K562 (cell line): ENCODE data around the gene ZFAND2B. TPM values are rescaled to one million over a fixed set of nuclear protein-coding genes. Genes with fewer than 3 reads are reported as not detected.
A peak's percentile ranks its signal among the peaks of the same experiment; 100 is the strongest.

Experiments
- ATAC-seq: fragments of 200-7000 bp; cut with Tn5 transposase; 3 replicates; pipeline ENCODE4 v1.9.1; 2020; ENCODE audit warnings: moderate library complexity
- BruUV-seq: library from RNA; stranded (reverse); fragments of 400-500 nt; replicated peaks from 2 replicates; lab custom pipeline; 2021; lab: Mats Ljungman, UMichigan
- CTCF ChIA-PET: fragments of 300-600 bp; formaldehyde crosslinking; extraction: SDS; loops from one replicate; lab custom pipeline; 2021; ENCODE audit warnings: low intra/inter-chr PET ratio; lab: Yijun Ruan, JAX
- POLR2A ChIA-PET: fragments of 300-600, 350-650 bp; sonication (Branson Sonifier 250); formaldehyde crosslinking; extraction: SDS; loops from one replicate; lab custom pipeline; 2021; ENCODE audit warnings: antibody characterized with exemption, inconsistent platforms; lab: Yijun Ruan, JAX
- DNase-seq, 4 experiments: peaks; one replicate each; pipeline versions ENCODE4 v3.0.0 to v3.0.0-alpha.2; 2011 to 2018; ENCODE audit warnings: low spot score in 3 of 4, mixed read lengths in 3 of 4; ENCODE audit errors: extremely low read depth in 1 of 4
- FAIRE-seq: peaks from 2 replicates; lab custom pipeline; 2011; peaks lifted over from hg19 to GRCh38; lab: Jason Lieb, UNC
- H2AFZ ChIP-seq: 2 replicates; pipeline ENCODE4 v1.6.0; 2011; ENCODE audit warnings: low read depth, low read length, control low read depth, inconsistent platforms
- H3K27ac ChIP-seq: fragments of 200-600 bp; 3 replicates; pipeline ENCODE4 v1.8.0; 2011; ENCODE audit warnings: low read depth, mild to moderate bottlenecking, control low read depth, inconsistent platforms, low read length, moderate library complexity, mixed read lengths; ENCODE audit errors: extremely low read depth
- H3K27me3 ChIP-seq, 2 experiments: fragments of 300-600 bp in 1 of 2; 2 replicates in 1 of 2; 3 replicates in 1 of 2; pipeline versions ENCODE4 v1.6.0 to v1.8.0; 2011; ENCODE audit warnings: inconsistent platforms in 2 of 2, low read length in 2 of 2, mild to moderate bottlenecking in 1 of 2, mixed read lengths in 1 of 2, moderate library complexity in 1 of 2; ENCODE audit not compliant: control insufficient read depth in 2 of 2, insufficient read depth in 2 of 2
- H3K36me3 ChIP-seq: fragments of 300-600 bp; 3 replicates; pipeline ENCODE4 v1.8.0; 2011; ENCODE audit warnings: mild to moderate bottlenecking, low read length, inconsistent platforms; ENCODE audit not compliant: control insufficient read depth, insufficient read depth
- H3K4me1 ChIP-seq, 2 experiments: fragments of 200-600 bp in 1 of 2; replicated peaks in 1 of 2; 2 replicates in 1 of 2; 3 replicates in 1 of 2; pipeline versions ENCODE4 v1.5.1 to v1.8.0; 2011; ENCODE audit warnings: inconsistent platforms in 2 of 2, low read length in 2 of 2, mild to moderate bottlenecking in 1 of 2, mixed read lengths in 1 of 2, moderate library complexity in 1 of 2; ENCODE audit not compliant: control insufficient read depth in 2 of 2, insufficient read depth in 2 of 2
- H3K4me2 ChIP-seq: 2 replicates; pipeline ENCODE4 v1.6.1; 2011; ENCODE audit warnings: low read length, control low read depth, inconsistent platforms, mixed read lengths; ENCODE audit not compliant: insufficient read depth
- H3K4me3 ChIP-seq: fragments of 200-600 bp; sonication (generic), shearing (Covaris generic); 2 replicates; pipeline ENCODE4 v1.5.1; 2016; ENCODE audit warnings: control low read depth, inconsistent platforms
- H3K79me2 ChIP-seq: fragments of 200-600 bp; 3 replicates; pipeline ENCODE4 v1.8.0; 2011; ENCODE audit warnings: low read length, inconsistent platforms; ENCODE audit not compliant: control insufficient read depth, insufficient read depth
- H3K9ac ChIP-seq, 2 experiments: 2 replicates each; pipeline versions ENCODE4 v1.6.0 to v1.6.1; 2011; ENCODE audit warnings: low read depth in 2 of 2, low read length in 2 of 2, control low read depth in 1 of 2, inconsistent platforms in 1 of 2, mild to moderate bottlenecking in 1 of 2, mixed read lengths in 1 of 2; ENCODE audit not compliant: insufficient read depth in 1 of 2
- H3K9me1 ChIP-seq: one replicate; pipeline ENCODE4 v1.6.0; 2011; ENCODE audit warnings: inconsistent platforms, mild to moderate bottlenecking, low read length, moderate library complexity; ENCODE audit not compliant: control insufficient read depth, insufficient read depth
- H3K9me3 ChIP-seq: replicated peaks from 2 replicates; pipeline ENCODE4 v1.5.1; 2011; ENCODE audit warnings: low read depth, low read length, inconsistent platforms; ENCODE audit not compliant: control insufficient read depth, insufficient read depth
- H4K20me1 ChIP-seq: replicated peaks from 2 replicates; pipeline ENCODE4 v1.6.1; 2011; ENCODE audit warnings: low read length, inconsistent platforms, mixed read lengths; ENCODE audit not compliant: control insufficient read depth, insufficient read depth
- DPF2 ChIP-seq: fragments of 450-650 bp; IDR thresholded peaks from 2 replicates; pipeline ENCODE4 v1.6.1; 2016
- MAFK ChIP-seq: IDR thresholded peaks from 2 replicates; pipeline ENCODE4 v1.6.1; 2011; ENCODE audit warnings: low read length, improper control_type of control experiment
- NR4A1 ChIP-seq, 2 experiments: fragments of 250-450 bp in 1 of 2; fragments of 450-650 bp in 1 of 2; sonication (Bioruptor Pico) in 1 of 2; IDR thresholded peaks; 2 replicates each; pipeline versions ENCODE4 v1.4.0 to v1.6.1; 2016 to 2020; ENCODE audit warnings: mild to moderate bottlenecking in 2 of 2, missing compliant biosample characterization in 1 of 2, missing genetic modification characterization in 1 of 2, moderate library complexity in 1 of 2
- STAT5B ChIP-seq: fragments of 250-450 bp; sonication (Bioruptor Pico); IDR thresholded peaks from 2 replicates; pipeline ENCODE4 v1.8.0; 2021; ENCODE audit warnings: mild to moderate bottlenecking, inconsistent platforms
- ZNF316 ChIP-seq: fragments of 450-650 bp; IDR thresholded peaks from 2 replicates; pipeline ENCODE4 v1.6.1; 2016
- ZNF444 ChIP-seq: fragments of 250-450 bp; sonication (Bioruptor Pico); IDR thresholded peaks from 2 replicates; pipeline ENCODE4 v1.4.0; 2020; ENCODE audit warnings: mild to moderate bottlenecking, moderate library complexity
- WGBS: fragments of 100-300 bp; shearing (Covaris generic); methylation state at CpG from one replicate; pipeline ENCODE4 v1.1.6; 2016; ENCODE audit warnings: low coverage, mixed read lengths; ENCODE audit not compliant: insufficient coverage; ENCODE audit errors: missing lambda C conversion rate; 5-methylcytosine and 5-hydroxymethylcytosine counted together
- in situ Hi-C: fragments of 300-500 bp; cut with MboI; formaldehyde crosslinking; loops from 4 replicates; pipeline ENCODE4 v1.15.0; 2018; ENCODE audit warnings: inconsistent platforms, mixed read lengths
- intact Hi-C: fragments of 100-400 bp; cut with micrococcal nuclease; formaldehyde crosslinking; loops from 2 replicates; pipeline ENCODE4 v1.14.2; 2022
- polyA plus RNA-seq, 8 experiments: library from polyadenylated mRNA; depleted of rRNA in 4 of 8; stranded (reverse) in 5 of 8; unstranded in 3 of 8; fragments of >200 nt; fragmentation: Nextera tagmentation in 2 of 8; fragmentation: Illumina TruSeq in 1 of 8; extraction: Ambion mirVana in 2 of 8; extraction: Trizol in 1 of 8; gene quantifications; 2 replicates each; pipeline versions ENCODE4 v1.2.1 to v1.2.3, GENCODE V29; 2011 to 2014; ENCODE audit warnings: inconsistent platforms in 1 of 8, missing spikeins in 1 of 8
- total RNA-seq, 7 experiments: library from RNA; depleted of rRNA in 6 of 7; stranded (reverse); fragments of >200 nt in 6 of 7; fragmentation: Illumina TruSeq in 2 of 7; extraction: Trizol in 2 of 7; gene quantifications; 2 replicates each; pipeline versions ENCODE4 v1.2.1 to v1.2.3, GENCODE V29; 2011 to 2021; ENCODE audit warnings: low replicate concordance in 1 of 7
- TF ChIP-seq, protein P1 (sequence below), 2 experiments: fragments of 450-650 bp; conservative IDR thresholded peaks; 2 replicates each; pipeline ENCODE4 v1.6.1; 2017; ENCODE audit warnings: mild to moderate bottlenecking in 2 of 2, moderate library complexity in 2 of 2
- TF ChIP-seq, protein P2 (sequence below), 3 experiments: fragments of 200-800 bp in 1 of 3; sonication (Bioruptor generic) in 1 of 3; sonication (generic) in 1 of 3; formaldehyde crosslinking in 1 of 3; IDR thresholded peaks; 2 replicates each; pipeline versions ENCODE4 v1.6.1 to v1.8.0; 2016 to 2022; ENCODE audit warnings: mild to moderate bottlenecking in 2 of 3, missing compliant biosample characterization in 2 of 3, missing genetic modification characterization in 2 of 3, missing genetic modification reagents in 1 of 3
- TF ChIP-seq, protein P3 (sequence below): sonication (generic); formaldehyde crosslinking; IDR thresholded peaks from 2 replicates; pipeline ENCODE4 v1.8.1; 2023; ENCODE audit warnings: mild to moderate bottlenecking, missing genetic modification reagents

ZFAND2B gene
- total and polyA plus RNA-seq, 9 of the 15 experiments (the other 6 are each of a cell fraction or from before 2014, with no cell fraction given), result 9.9 to 33.3 (median 26.1) TPM

DNA sequence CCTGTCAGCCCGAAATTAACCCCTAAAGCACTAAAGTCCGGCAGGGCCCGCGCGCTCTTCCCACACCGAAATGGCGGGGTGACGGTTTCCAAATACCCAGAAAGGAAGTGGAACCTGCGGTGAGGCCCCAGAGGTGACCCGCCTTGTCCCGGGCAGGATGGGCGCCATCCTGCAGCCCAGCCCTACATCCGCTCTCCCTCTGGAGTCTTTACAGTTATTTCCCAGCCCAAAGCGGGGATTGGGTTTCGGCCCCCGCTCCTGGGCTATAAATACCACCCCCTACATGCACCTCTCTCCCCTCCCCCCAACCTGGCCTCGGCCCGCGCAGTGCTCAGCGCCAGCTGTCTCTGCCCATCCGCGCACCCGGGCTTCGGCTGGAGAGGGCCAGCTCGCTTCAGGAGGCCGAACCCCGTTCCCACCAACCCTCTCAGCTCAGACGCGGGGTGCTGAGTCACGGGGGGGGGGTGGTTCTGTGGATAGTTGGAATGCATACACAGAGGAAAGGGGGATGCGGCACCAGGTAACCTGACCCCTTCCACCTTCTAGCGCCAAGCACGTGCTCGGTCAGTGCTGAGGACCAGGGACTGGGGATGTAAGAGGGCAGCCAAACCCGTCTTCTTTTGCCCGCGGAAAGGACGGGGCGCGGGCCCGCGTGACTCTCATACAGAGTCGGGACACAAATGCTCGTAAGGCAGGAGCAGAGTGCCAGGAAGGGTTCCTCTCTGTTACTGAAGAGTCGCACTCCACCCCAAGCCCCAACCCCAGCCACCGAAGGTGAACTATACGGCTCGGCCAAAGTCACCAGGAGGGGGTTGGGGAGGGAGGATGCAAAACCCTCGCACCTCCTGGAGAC is 46.5 kb downstream of the ZFAND2B start, which contains the start of gene TUBA4B:
Gene TUBA4B, plus strand, starts transcription at position 344 of the 853 bp plus-strand sequence. Its CDS starts 165 bp downstream, at position 509.
- peak within 1 kb of the TSS; percentile 71 to 92 for H3K9ac ChIP-seq
- peaks cover 18 to 47% of the 10 kb centered on the region in 2 experiments; a peak in 4 of 5 replicates for H3K4me1 ChIP-seq
- CTCF ChIA-PET, result no interaction called here
- H3K4me3 ChIP-seq, result peak within 1 kb of the TSS; percentile 58
- H3K27ac ChIP-seq, result peak within 1 kb of the TSS; percentile 75
- H3K4me2 ChIP-seq, result peak within 1 kb of the TSS; percentile 82
- intact Hi-C loops, result loop anchor here (2.0 kb wide), 1 partner anchor 26 kb away; the partner anchor contains the start of gene DNAJB2
- peaks cover 24% of the 10 kb centered on the region for H3K79me2 ChIP-seq
- in situ Hi-C loops, result no loop called here
- ATAC-seq (peak; percentile 50), FAIRE-seq (no peak), DNase-seq (peak; percentile 46 to 65 (median 54))
- peaks cover 40% of the 10 kb centered on the region; the same call in 2 of the 3 replicates for H3K36me3 ChIP-seq
- H2AFZ ChIP-seq, result peak within 1 kb of the TSS; percentile 88
- POLR2A ChIA-PET, result interaction anchor here (0.6 to 2.0 kb wide), 8 partner anchors 8 to 346 kb away, joined by 3 to 8 read pairs (median 4); partner anchors contain the start of genes DNAJB2, GLB1L and STK16
- WGBS, result 3% methylated on average over 28 of the region's 49 CpGs
- 0 out of 2 replicates have a peak, but pooled peaks cover 3% of the 10 kb centered on the region for H4K20me1 ChIP-seq
- 0 out of 5 replicates have a peak, but pooled peaks cover 0 to 4% of the 10 kb centered on the region in 2 experiments for H3K27me3 ChIP-seq
- no peaks in the 10 kb centered on the region for H3K9me3 ChIP-seq
- H3K9me1 ChIP-seq, result no peaks in the 10 kb centered on the region
- BruUV-seq, result TSS peak; percentile 56
- TF ChIP-seq ZNF444 (no peak), NR4A1 (CRISPR knock-in tag; IDR thresholded peaks at IDR 0.05) (no peak), NR4A1 (tag; IDR thresholded peaks at IDR 0.05) (no peak), MAFK (peak; percentile 28; the same call in 1 of the 2 replicates), STAT5B (CRISPR knock-in tag) (no peak), DPF2 (0 out of 2 replicates have a peak, but pooled peaks have one; percentile 3), ZNF316 (peak; percentile 52)
- TF ChIP-seq, protein P1, sequence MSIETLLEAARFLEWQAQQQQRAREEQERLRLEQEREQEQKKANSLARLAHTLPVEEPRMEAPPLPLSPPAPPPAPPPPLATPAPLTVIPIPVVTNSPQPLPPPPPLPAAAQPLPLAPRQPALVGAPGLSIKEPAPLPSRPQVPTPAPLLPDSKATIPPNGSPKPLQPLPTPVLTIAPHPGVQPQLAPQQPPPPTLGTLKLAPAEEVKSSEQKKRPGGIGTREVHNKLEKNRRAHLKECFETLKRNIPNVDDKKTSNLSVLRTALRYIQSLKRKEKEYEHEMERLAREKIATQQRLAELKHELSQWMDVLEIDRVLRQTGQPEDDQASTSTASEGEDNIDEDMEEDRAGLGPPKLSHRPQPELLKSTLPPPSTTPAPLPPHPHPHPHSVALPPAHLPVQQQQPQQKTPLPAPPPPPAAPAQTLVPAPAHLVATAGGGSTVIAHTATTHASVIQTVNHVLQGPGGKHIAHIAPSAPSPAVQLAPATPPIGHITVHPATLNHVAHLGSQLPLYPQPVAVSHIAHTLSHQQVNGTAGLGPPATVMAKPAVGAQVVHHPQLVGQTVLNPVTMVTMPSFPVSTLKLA (conservative IDR thresholded peaks at IDR 0.05), result peak; percentile 58 to 72; a peak in 3 of 4 replicates
- TF ChIP-seq, protein P2, sequence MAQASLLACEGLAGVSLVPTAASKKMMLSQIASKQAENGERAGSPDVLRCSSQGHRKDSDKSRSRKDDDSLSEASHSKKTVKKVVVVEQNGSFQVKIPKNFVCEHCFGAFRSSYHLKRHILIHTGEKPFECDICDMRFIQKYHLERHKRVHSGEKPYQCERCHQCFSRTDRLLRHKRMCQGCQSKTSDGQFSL (CRISPR knock-in tag; IDR thresholded peaks at IDR 0.05), result peak; percentile 93
- TF ChIP-seq, protein P2 (tag; IDR thresholded peaks at IDR 0.05), result peak in 1 of 2 experiments; percentile 8; a peak in 1 of 4 replicates
- TF ChIP-seq, protein P3, sequence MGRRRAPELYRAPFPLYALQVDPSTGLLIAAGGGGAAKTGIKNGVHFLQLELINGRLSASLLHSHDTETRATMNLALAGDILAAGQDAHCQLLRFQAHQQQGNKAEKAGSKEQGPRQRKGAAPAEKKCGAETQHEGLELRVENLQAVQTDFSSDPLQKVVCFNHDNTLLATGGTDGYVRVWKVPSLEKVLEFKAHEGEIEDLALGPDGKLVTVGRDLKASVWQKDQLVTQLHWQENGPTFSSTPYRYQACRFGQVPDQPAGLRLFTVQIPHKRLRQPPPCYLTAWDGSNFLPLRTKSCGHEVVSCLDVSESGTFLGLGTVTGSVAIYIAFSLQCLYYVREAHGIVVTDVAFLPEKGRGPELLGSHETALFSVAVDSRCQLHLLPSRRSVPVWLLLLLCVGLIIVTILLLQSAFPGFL (CRISPR knock-in tag), result no peak
